Duodenal mucosa (tissue), 2 donors: ENCODE data around the gene CDH7.

Source experiments
- H3K27ac ChIP-seq: one replicate; pipeline ENCODE4 v1.7.0; 2013; ENCODE audit warnings: low read depth, low read length
- H3K27me3 ChIP-seq, 2 donors: one replicate each; pipeline ENCODE4 v1.7.0; 2013; ENCODE audit warnings: low read length in 2 of 2, control low read depth in 1 of 2; ENCODE audit not compliant: insufficient read depth in 2 of 2, control insufficient read depth in 1 of 2
- H3K36me3 ChIP-seq, 2 donors: one replicate each; pipeline ENCODE4 v1.7.0; 2013; ENCODE audit warnings: low read length in 2 of 2, control low read depth in 1 of 2; ENCODE audit not compliant: insufficient read depth in 2 of 2, control insufficient read depth in 1 of 2
- H3K4me1 ChIP-seq, 2 donors: one replicate each; pipeline ENCODE4 v1.7.0; 2013; ENCODE audit warnings: low read length in 2 of 2, control low read depth in 1 of 2; ENCODE audit not compliant: insufficient read depth in 2 of 2, control insufficient read depth in 1 of 2
- H3K4me3 ChIP-seq, 2 donors: one replicate each; pipeline ENCODE4 v1.7.0; 2013; ENCODE audit warnings: low read length in 2 of 2, low read depth in 1 of 2
- H3K9ac ChIP-seq, 2 donors: one replicate each; pipeline ENCODE4 v1.7.0; 2013; ENCODE audit warnings: low read length in 2 of 2, low read depth in 1 of 2
- H3K9me3 ChIP-seq, 2 donors: one replicate each; pipeline ENCODE4 v1.7.0; 2013; ENCODE audit warnings: low read length in 2 of 2, control low read depth in 1 of 2; ENCODE audit not compliant: control insufficient read depth in 1 of 2

Gene CDH7

GRCh38 chr18:65901522-65901921 lies 150.7 kb downstream of the CDH7 start:
- H3K9me3 ChIP-seq, result no peaks in the 10 kb centered on the region
- H3K9ac ChIP-seq, result no peak overlapping the region
- H3K27ac ChIP-seq, result no peak overlapping the region
- H3K36me3 ChIP-seq, result no peaks in the 10 kb centered on the region
- no peaks in the 10 kb centered on the region for H3K27me3 ChIP-seq
- peaks cover 5 to 7% of the 10 kb centered on the region in 2 donors for H3K4me1 ChIP-seq
- no peak overlapping the region for H3K4me3 ChIP-seq

GRCh38 chr18:65906621-65907034 lies 155.8 kb downstream of the CDH7 start:
- no peak overlapping the region for H3K4me3 ChIP-seq
- no peaks in the 10 kb centered on the region for H3K27me3 ChIP-seq
- H3K27ac ChIP-seq, result no peak overlapping the region
- H3K36me3 ChIP-seq, result no peaks in the 10 kb centered on the region
- peaks cover 15 to 19% of the 10 kb centered on the region in 2 donors for H3K4me1 ChIP-seq
- no peaks in the 10 kb centered on the region for H3K9me3 ChIP-seq
- H3K9ac ChIP-seq, result no peak overlapping the region

GRCh38 chr18:65907281-65907680 lies 156.5 kb downstream of the CDH7 start:
- Histone ChIP-seq H3K4me3 (no peak overlapping the region), H3K36me3 (no peaks in the 10 kb centered on the region), H3K27ac (no peak overlapping the region), H3K4me1 (peaks cover 15 to 19% of the 10 kb centered on the region in 2 donors), H3K9ac (no peak overlapping the region), H3K27me3 (no peaks in the 10 kb centered on the region), H3K9me3 (no peaks in the 10 kb centered on the region)

GRCh38 chr18:65919018-65919417 lies 168.2 kb downstream of the CDH7 start:
- H3K27ac ChIP-seq, result no peak overlapping the region
- H3K9me3 ChIP-seq, result no peaks in the 10 kb centered on the region
- no peak overlapping the region for H3K4me3 ChIP-seq
- no peaks in the 10 kb centered on the region for H3K36me3 ChIP-seq
- H3K27me3 ChIP-seq, result no peaks in the 10 kb centered on the region
- no peak overlapping the region for H3K9ac ChIP-seq
- no peaks in the 10 kb centered on the region for H3K4me1 ChIP-seq

- no peak overlapping the region for H3K9ac ChIP-seq
- no peak overlapping the region for H3K27ac ChIP-seq
- no peak overlapping the region for H3K4me3 ChIP-seq
- no peaks in the 10 kb centered on the region for H3K36me3 ChIP-seq
- no peaks in the 10 kb centered on the region for H3K9me3 ChIP-seq
- H3K27me3 ChIP-seq, result no peaks in the 10 kb centered on the region
- no peaks in the 10 kb centered on the region for H3K4me1 ChIP-seq
Measured at GRCh38 chr18:65919663-65920062, 168.9 kb downstream of the CDH7 start.

GRCh38 chr18:65922103-65922502 lies 171.3 kb downstream of the CDH7 start:
- Histone ChIP-seq H3K4me3 (no peak overlapping the region), H3K27ac (no peak overlapping the region), H3K4me1 (no peaks in the 10 kb centered on the region), H3K9ac (no peak overlapping the region), H3K9me3 (no peaks in the 10 kb centered on the region), H3K36me3 (no peaks in the 10 kb centered on the region), H3K27me3 (no peaks in the 10 kb centered on the region)

GRCh38 chr18:65924904-65925303 lies 174.1 kb downstream of the CDH7 start:
- no peaks in the 10 kb centered on the region for H3K4me1 ChIP-seq
- no peak overlapping the region for H3K27ac ChIP-seq
- no peak overlapping the region for H3K9ac ChIP-seq
- H3K27me3 ChIP-seq, result no peaks in the 10 kb centered on the region
- no peaks in the 10 kb centered on the region for H3K9me3 ChIP-seq
- no peaks in the 10 kb centered on the region for H3K36me3 ChIP-seq
- no peak overlapping the region for H3K4me3 ChIP-seq

GRCh38 chr18:65934874-65935273 lies 184.1 kb downstream of the CDH7 start:
- no peak overlapping the region for H3K4me3 ChIP-seq
- H3K27me3 ChIP-seq, result no peaks in the 10 kb centered on the region
- no peak overlapping the region for H3K9ac ChIP-seq
- H3K27ac ChIP-seq, result no peak overlapping the region
- no peaks in the 10 kb centered on the region for H3K36me3 ChIP-seq
- H3K9me3 ChIP-seq, result no peaks in the 10 kb centered on the region
- H3K4me1 ChIP-seq, result no peaks in the 10 kb centered on the region

- Histone ChIP-seq H3K9me3 (no peaks in the 10 kb centered on the region), H3K27ac (no peak overlapping the region), H3K4me1 (no peaks in the 10 kb centered on the region), H3K36me3 (no peaks in the 10 kb centered on the region), H3K9ac (no peak overlapping the region), H3K4me3 (no peak overlapping the region), H3K27me3 (no peaks in the 10 kb centered on the region)
Measured at GRCh38 chr18:65936678-65937077, 185.9 kb downstream of the CDH7 start.

- no peaks in the 10 kb centered on the region for H3K4me1 ChIP-seq
- H3K27ac ChIP-seq, result no peak overlapping the region
- H3K27me3 ChIP-seq, result no peaks in the 10 kb centered on the region
- no peak overlapping the region for H3K9ac ChIP-seq
- no peaks in the 10 kb centered on the region for H3K9me3 ChIP-seq
- H3K4me3 ChIP-seq, result no peak overlapping the region
- H3K36me3 ChIP-seq, result no peaks in the 10 kb centered on the region
Measured at GRCh38 chr18:65937180-65937579, 186.4 kb downstream of the CDH7 start.
